Mesenchymal stem cell (in vitro differentiated cells and primary cell): ENCODE results near the gene TNNI3K.

Source experiments
- DNase-seq: peaks from one replicate; pipeline ENCODE4 v3.0.0-alpha.2; 2013
- H2AFZ ChIP-seq: one replicate; pipeline ENCODE4 v1.6.1; 2013; ENCODE audit warnings: low read depth, mild to moderate bottlenecking, control low read depth, inconsistent platforms, low read length, moderate library complexity
- H2AK5ac ChIP-seq: 2 replicates; pipeline ENCODE4 v1.6.1; 2013; ENCODE audit warnings: low read length, moderate library complexity, mild to moderate bottlenecking, inconsistent platforms; ENCODE audit not compliant: severe bottlenecking
- H2BK120ac ChIP-seq: one replicate; pipeline ENCODE4 v1.6.1; 2013; ENCODE audit warnings: low read depth, mild to moderate bottlenecking, inconsistent platforms, low read length, moderate library complexity
- H2BK12ac ChIP-seq, 2 experiments: one replicate each; pipeline ENCODE4 v1.6.1; 2013; ENCODE audit warnings: inconsistent platforms in 2 of 2, low read length in 2 of 2, mild to moderate bottlenecking in 2 of 2, moderate library complexity in 2 of 2, control low read depth in 1 of 2
- H2BK15ac ChIP-seq: one replicate; pipeline ENCODE4 v1.6.1; 2013; ENCODE audit warnings: mild to moderate bottlenecking, low read depth, inconsistent platforms; ENCODE audit not compliant: poor library complexity, severe bottlenecking
- H2BK5ac ChIP-seq: 2 replicates; pipeline ENCODE4 v1.6.1; 2013; ENCODE audit warnings: low read depth, mild to moderate bottlenecking, low read length, control low read depth, inconsistent platforms; ENCODE audit not compliant: poor library complexity, severe bottlenecking
- H3K14ac ChIP-seq, 2 experiments: one replicate each; pipeline ENCODE4 v1.6.1; 2013; ENCODE audit warnings: inconsistent platforms in 2 of 2, low read length in 2 of 2, control low read depth in 1 of 2, mild to moderate bottlenecking in 1 of 2, moderate library complexity in 1 of 2
- H3K18ac ChIP-seq, 2 experiments: one replicate each; pipeline ENCODE4 v1.6.1; 2013; ENCODE audit warnings: inconsistent platforms in 2 of 2, low read length in 2 of 2, control low read depth in 1 of 2, low read depth in 1 of 2, mild to moderate bottlenecking in 1 of 2
- H3K23ac ChIP-seq, 2 experiments: one replicate each; pipeline ENCODE4 v1.6.1; 2013; ENCODE audit warnings: inconsistent platforms in 2 of 2, low read length in 2 of 2, mild to moderate bottlenecking in 2 of 2, moderate library complexity in 2 of 2, control low read depth in 1 of 2
- H3K27ac ChIP-seq: 2 replicates; pipeline ENCODE4 v1.5.1; 2013; ENCODE audit warnings: mild to moderate bottlenecking, moderate library complexity, low read length, control low read depth, inconsistent platforms; ENCODE audit not compliant: poor library complexity, severe bottlenecking
- H3K27me3 ChIP-seq, 2 experiments: 2 replicates each; pipeline versions ENCODE4 v1.6.1 to v1.7.0; 2013; ENCODE audit warnings: low read length in 2 of 2, mild to moderate bottlenecking in 2 of 2, moderate library complexity in 2 of 2, control low read depth in 1 of 2, inconsistent platforms in 1 of 2; ENCODE audit not compliant: control insufficient read depth in 1 of 2, insufficient read depth in 1 of 2
- H3K36me3 ChIP-seq, 2 experiments: 2 replicates each; pipeline versions ENCODE4 v1.6.1 to v1.7.0; 2013; ENCODE audit warnings: low read length in 2 of 2, control low read depth in 1 of 2, inconsistent platforms in 1 of 2, low read depth in 1 of 2, mild to moderate bottlenecking in 1 of 2; ENCODE audit not compliant: insufficient read depth in 2 of 2, control insufficient read depth in 1 of 2
- H3K4ac ChIP-seq, 2 experiments: one replicate each; pipeline ENCODE4 v1.6.1; 2013; ENCODE audit warnings: inconsistent platforms in 2 of 2, low read length in 2 of 2, mild to moderate bottlenecking in 2 of 2, moderate library complexity in 2 of 2, control low read depth in 1 of 2, low read depth in 1 of 2
- H3K4me1 ChIP-seq: 2 replicates; pipeline ENCODE4 v1.6.1; 2013; ENCODE audit warnings: low read depth, low read length, control low read depth; ENCODE audit not compliant: control insufficient read depth, insufficient read depth
- H3K4me2 ChIP-seq: 2 replicates; pipeline ENCODE4 v1.6.1; 2013; ENCODE audit warnings: low read length, mild to moderate bottlenecking, inconsistent platforms; ENCODE audit not compliant: poor library complexity, severe bottlenecking
- H3K4me3 ChIP-seq, 2 experiments: 2 replicates each; pipeline versions ENCODE4 v1.5.1 to v1.7.0; 2013; ENCODE audit warnings: low read length in 2 of 2, mild to moderate bottlenecking in 2 of 2, control low read depth in 1 of 2, low read depth in 1 of 2; ENCODE audit not compliant: insufficient read depth in 1 of 2
- H3K79me1 ChIP-seq: replicated peaks from 2 replicates; pipeline ENCODE4 v1.6.1; 2013; ENCODE audit warnings: mild to moderate bottlenecking, control low read depth, low read length, inconsistent platforms; ENCODE audit not compliant: poor library complexity, severe bottlenecking
- H3K9ac ChIP-seq: 2 replicates; pipeline ENCODE4 v1.7.0; 2013; ENCODE audit warnings: mild to moderate bottlenecking, low read length, moderate library complexity
- H3K9me3 ChIP-seq: 2 replicates; pipeline ENCODE4 v1.7.0; 2013; ENCODE audit warnings: mild to moderate bottlenecking, low read length; ENCODE audit not compliant: control insufficient read depth
- H4K8ac ChIP-seq: one replicate; pipeline ENCODE4 v1.6.1; 2013; ENCODE audit warnings: inconsistent platforms, mild to moderate bottlenecking, low read length, moderate library complexity
- H4K91ac ChIP-seq: one replicate; pipeline ENCODE4 v1.6.1; 2013; ENCODE audit warnings: mild to moderate bottlenecking, low read length, inconsistent platforms
- WGBS: methylation state at CpG from one replicate; pipeline ENCODE4 v1.1.7; 2013; ENCODE audit warnings: mixed read lengths; 5-methylcytosine and 5-hydroxymethylcytosine counted together

Gene TNNI3K

GRCh38 chr1:74534241-74534640 lies 299.1 kb downstream of the TNNI3K start:
- Histone ChIP-seq H3K4me2 (no peak overlapping the region), H4K8ac (no peak overlapping the region), H2BK12ac (no peak overlapping the region), H2BK120ac (no peak overlapping the region), H3K27me3 (no peaks in the 10 kb centered on the region), H2BK5ac (no peak overlapping the region), H3K9ac (no peak overlapping the region), H3K4ac (no peak overlapping the region), H3K9me3 (no peaks in the 10 kb centered on the region), H3K4me1 (no peaks in the 10 kb centered on the region), H3K4me3 (no peak overlapping the region), H2AFZ (no peak overlapping the region), H3K18ac (no peak overlapping the region), H3K23ac (no peak overlapping the region), H4K91ac (no peak overlapping the region), H3K79me1 (no peaks in the 10 kb centered on the region), H2AK5ac (no peak overlapping the region), H2BK15ac (no peak overlapping the region), H3K27ac (no peak overlapping the region), H3K36me3 (no peaks in the 10 kb centered on the region), H3K14ac (no peak overlapping the region)
- DNase-seq = no peak
- WGBS = 57% methylated on average over 2 of the region's 3 CpGs

- DNase-seq = no peak
- H3K4me2 ChIP-seq = no peak overlapping the region
- H3K27ac ChIP-seq = no peak overlapping the region
- no peak overlapping the region for H3K23ac ChIP-seq
- WGBS = 82% methylated on average over 2 of the region's 2 CpGs
- no peaks in the 10 kb centered on the region for H3K9me3 ChIP-seq
- no peak overlapping the region for H3K9ac ChIP-seq
- no peaks in the 10 kb centered on the region for H3K79me1 ChIP-seq
- no peak overlapping the region for H3K18ac ChIP-seq
- no peak overlapping the region for H2AK5ac ChIP-seq
- no peak overlapping the region for H3K4ac ChIP-seq
- no peaks in the 10 kb centered on the region for H3K4me1 ChIP-seq
- H2BK15ac ChIP-seq = no peak overlapping the region
- H3K36me3 ChIP-seq = no peaks in the 10 kb centered on the region
- no peak overlapping the region for H2BK5ac ChIP-seq
- H2AFZ ChIP-seq = no peak overlapping the region
- no peak overlapping the region for H3K14ac ChIP-seq
- no peak overlapping the region for H4K8ac ChIP-seq
- no peak overlapping the region for H2BK12ac ChIP-seq
- H4K91ac ChIP-seq = no peak overlapping the region
- H3K4me3 ChIP-seq = no peak overlapping the region
- no peak overlapping the region for H2BK120ac ChIP-seq
- no peaks in the 10 kb centered on the region for H3K27me3 ChIP-seq
These were observed 310.6 kb downstream of the TNNI3K start for GRCh38 chr1:74545821-74546220.

GRCh38 chr1:74548961-74549750 lies 314.0 kb downstream of the TNNI3K start:
- Histone ChIP-seq H4K91ac (no peak overlapping the region), H3K27ac (no peak overlapping the region)

GRCh38 chr1:74549932-74550331 lies 314.7 kb downstream of the TNNI3K start:
- no peak overlapping the region for H3K4me3 ChIP-seq
- H4K8ac ChIP-seq = no peak overlapping the region
- H2BK120ac ChIP-seq = no peak overlapping the region
- 91% methylated on average over 2 of the region's 2 CpGs for WGBS
- H2BK15ac ChIP-seq = no peak overlapping the region
- H2AFZ ChIP-seq = no peak overlapping the region
- H3K23ac ChIP-seq = no peak overlapping the region
- no peaks in the 10 kb centered on the region for H3K4me1 ChIP-seq
- no peak for DNase-seq
- H2AK5ac ChIP-seq = no peak overlapping the region
- H3K9me3 ChIP-seq = no peaks in the 10 kb centered on the region
- H3K79me1 ChIP-seq = no peaks in the 10 kb centered on the region
- H3K27ac ChIP-seq = no peak overlapping the region
- no peak overlapping the region for H3K18ac ChIP-seq
- H3K27me3 ChIP-seq = no peaks in the 10 kb centered on the region
- no peak overlapping the region for H2BK12ac ChIP-seq
- no peaks in the 10 kb centered on the region for H3K36me3 ChIP-seq
- H4K91ac ChIP-seq = no peak overlapping the region
- no peak overlapping the region for H3K4ac ChIP-seq
- H3K9ac ChIP-seq = no peak overlapping the region
- H3K4me2 ChIP-seq = no peak overlapping the region
- H2BK5ac ChIP-seq = no peak overlapping the region
- no peak overlapping the region for H3K14ac ChIP-seq

More at GRCh38 chr1:74548961-74549750, 314.0 kb downstream of the TNNI3K start:
- Histone ChIP-seq H3K4ac (no peak overlapping the region), H2BK120ac (no peak overlapping the region), H3K36me3 (no peaks in the 10 kb centered on the region), H3K79me1 (no peaks in the 10 kb centered on the region), H3K18ac (no peak overlapping the region), H2BK15ac (no peak overlapping the region), H3K4me3 (no peak overlapping the region), H4K8ac (no peak overlapping the region), H3K23ac (no peak overlapping the region), H2BK5ac (no peak overlapping the region), H3K4me2 (no peak overlapping the region), H3K14ac (no peak overlapping the region), H2AFZ (no peak overlapping the region), H3K9me3 (no peaks in the 10 kb centered on the region), H2BK12ac (no peak overlapping the region), H3K27me3 (no peaks in the 10 kb centered on the region), H3K4me1 (no peaks in the 10 kb centered on the region), H3K9ac (no peak overlapping the region), H2AK5ac (no peak overlapping the region)
- no peak for DNase-seq
- WGBS = 61% methylated on average over 2 of the region's 4 CpGs
